Karpas-422 (cell line): ENCODE measurements around the gene TMEM63C. TPM values are rescaled to one million over a fixed set of nuclear protein-coding genes. Genes with fewer than 3 reads are reported as not detected.

Source experiments
- DNase-seq: peaks from one replicate; pipeline ENCODE4 v3.0.0-alpha.2; 2015
- H2AFZ ChIP-seq: fragments of 200-600 bp; sonication (generic); 2 replicates; pipeline ENCODE4 v1.6.1; 2014; ENCODE audit warnings: antibody characterized with exemption, low read length, mixed read lengths
- H3K27ac ChIP-seq: fragments of 200-600 bp; sonication (generic); 2 replicates; pipeline ENCODE4 v1.5.1; 2014; ENCODE audit warnings: mild to moderate bottlenecking, low read length, moderate library complexity
- H3K27me3 ChIP-seq: fragments of 200-600 bp; sonication (generic); 2 replicates; pipeline ENCODE4 v1.6.1; 2014; ENCODE audit warnings: low read length, mixed read lengths
- H3K36me3 ChIP-seq: fragments of 200-600 bp; sonication (generic); 2 replicates; pipeline ENCODE4 v1.6.1; 2014; ENCODE audit warnings: low read length, mixed read lengths; ENCODE audit not compliant: insufficient read depth
- H3K4me1 ChIP-seq: fragments of 200-600 bp; sonication (generic); 2 replicates; pipeline ENCODE4 v1.6.1; 2014; ENCODE audit warnings: mild to moderate bottlenecking, low read length, mixed read lengths
- H3K4me2 ChIP-seq: fragments of 200-600 bp; sonication (generic); 2 replicates; pipeline ENCODE4 v1.6.1; 2014; ENCODE audit warnings: low read length, low read depth, mild to moderate bottlenecking; ENCODE audit not compliant: poor library complexity, severe bottlenecking
- H3K4me3 ChIP-seq: fragments of 200-600 bp; sonication (generic); 2 replicates; pipeline ENCODE4 v1.5.1; 2014; ENCODE audit warnings: mild to moderate bottlenecking, antibody characterized with exemption, low read length, mixed read lengths
- H3K79me2 ChIP-seq: fragments of 200-600 bp; sonication (generic); 2 replicates; pipeline ENCODE4 v1.6.1; 2014; ENCODE audit warnings: mild to moderate bottlenecking, low read length, mixed read lengths
- H3K9ac ChIP-seq: fragments of 200-600 bp; sonication (generic); 2 replicates; pipeline ENCODE4 v1.6.0; 2014; ENCODE audit warnings: low read length
- H3K9me2 ChIP-seq: fragments of 200-600 bp; sonication (generic), shearing (Covaris generic); replicated peaks from 2 replicates; pipeline ENCODE4 v1.6.0; 2014; ENCODE audit warnings: mild to moderate bottlenecking, low read length, moderate library complexity; ENCODE audit not compliant: insufficient read depth
- H3K9me3 ChIP-seq: fragments of 300-700, 200-600 bp; sonication (generic); 2 replicates; pipeline ENCODE4 v1.6.1; 2014; ENCODE audit warnings: low read length, mixed read lengths
- H4K20me1 ChIP-seq: fragments of 200-600 bp; sonication (generic); 2 replicates; pipeline ENCODE4 v1.6.1; 2014; ENCODE audit warnings: mild to moderate bottlenecking, antibody characterized with exemption, low read length, low read depth; ENCODE audit not compliant: insufficient read depth
- total RNA-seq: library from RNA; depleted of rRNA; stranded (reverse); fragments of >200 nt; shearing (Covaris generic); gene quantifications from 2 replicates; pipeline ENCODE4 v1.2.3, GENCODE V29; 2014; ENCODE audit warnings: low replicate concordance

The TMEM63C gene
- total RNA-seq, 1 experiment from 2014 or later: 5.0 TPM

DNA sequence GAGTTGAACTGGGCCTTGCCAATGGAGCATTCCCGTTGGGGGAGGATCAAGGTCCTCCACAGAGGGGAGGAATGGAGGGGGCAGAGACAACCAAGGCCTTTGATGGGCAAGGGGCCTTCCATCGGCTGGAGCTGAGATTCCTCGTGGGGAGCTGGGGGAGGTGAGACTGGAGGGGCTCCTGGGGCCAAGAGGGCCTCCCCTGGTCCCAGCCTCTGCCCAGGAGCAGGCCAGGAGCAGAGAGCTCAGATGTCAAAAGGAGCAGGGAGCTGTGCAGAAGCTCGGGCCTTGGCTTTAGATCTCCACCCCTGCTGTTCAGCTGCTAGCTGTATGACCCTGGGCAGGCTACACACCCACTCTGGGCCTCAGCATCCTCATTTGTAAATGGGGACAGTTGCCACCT is 24.0 kb downstream of the TMEM63C start:
- H3K27ac ChIP-seq: no peak overlapping the region
- no peaks in the 10 kb centered on the region for H3K36me3 ChIP-seq
- no peaks in the 10 kb centered on the region for H3K9me2 ChIP-seq
- H3K9ac ChIP-seq: no peak overlapping the region
- H3K4me2 ChIP-seq: no peak overlapping the region
- H4K20me1 ChIP-seq: peaks cover 41% of the 10 kb centered on the region
- H3K79me2 ChIP-seq: no peaks in the 10 kb centered on the region
- H2AFZ ChIP-seq: no peak overlapping the region
- no peaks in the 10 kb centered on the region for H3K9me3 ChIP-seq
- no peak for DNase-seq
- H3K4me3 ChIP-seq: no peak overlapping the region
- no peaks in the 10 kb centered on the region for H3K4me1 ChIP-seq
- no peaks in the 10 kb centered on the region for H3K27me3 ChIP-seq

GRCh38 chr14:77206261-77206824 is 24.7 kb downstream of the TMEM63C start:
- Histone ChIP-seq H3K9ac (no peak overlapping the region), H3K27me3 (no peaks in the 10 kb centered on the region), H3K9me2 (no peaks in the 10 kb centered on the region), H2AFZ (no peak overlapping the region), H3K36me3 (no peaks in the 10 kb centered on the region), H4K20me1 (peaks cover 41% of the 10 kb centered on the region), H3K9me3 (no peaks in the 10 kb centered on the region), H3K4me1 (no peaks in the 10 kb centered on the region), H3K4me3 (no peak overlapping the region), H3K4me2 (no peak overlapping the region), H3K27ac (no peak overlapping the region), H3K79me2 (no peaks in the 10 kb centered on the region)
- DNase-seq: no peak

- no peak overlapping the region for H3K27ac ChIP-seq
- peaks cover 42% of the 10 kb centered on the region for H4K20me1 ChIP-seq
- no peaks in the 10 kb centered on the region for H3K9me3 ChIP-seq
- H3K27me3 ChIP-seq: no peaks in the 10 kb centered on the region
- no peak overlapping the region for H3K4me2 ChIP-seq
- no peaks in the 10 kb centered on the region for H3K79me2 ChIP-seq
- no peaks in the 10 kb centered on the region for H3K9me2 ChIP-seq
- H3K9ac ChIP-seq: no peak overlapping the region
- DNase-seq: peak; percentile 59
- no peaks in the 10 kb centered on the region for H3K4me1 ChIP-seq
- H2AFZ ChIP-seq: no peak overlapping the region
- no peak overlapping the region for H3K4me3 ChIP-seq
- H3K36me3 ChIP-seq: no peaks in the 10 kb centered on the region
Observed at GRCh38 chr14:77206877-77207389, 25.3 kb downstream of the TMEM63C start.

- Histone ChIP-seq H3K4me1 (no peaks in the 10 kb centered on the region), H3K4me3 (no peak overlapping the region), H3K27ac (no peak overlapping the region), H3K9ac (no peak overlapping the region), H3K9me2 (no peaks in the 10 kb centered on the region), H3K9me3 (no peaks in the 10 kb centered on the region), H2AFZ (no peak overlapping the region), H3K4me2 (no peak overlapping the region), H3K79me2 (no peaks in the 10 kb centered on the region), H4K20me1 (peaks cover 46% of the 10 kb centered on the region), H3K36me3 (no peaks in the 10 kb centered on the region), H3K27me3 (no peaks in the 10 kb centered on the region)
- peak; percentile 81 for DNase-seq
Observed at GRCh38 chr14:77208291-77208978, 26.8 kb downstream of the TMEM63C start.

DNA sequence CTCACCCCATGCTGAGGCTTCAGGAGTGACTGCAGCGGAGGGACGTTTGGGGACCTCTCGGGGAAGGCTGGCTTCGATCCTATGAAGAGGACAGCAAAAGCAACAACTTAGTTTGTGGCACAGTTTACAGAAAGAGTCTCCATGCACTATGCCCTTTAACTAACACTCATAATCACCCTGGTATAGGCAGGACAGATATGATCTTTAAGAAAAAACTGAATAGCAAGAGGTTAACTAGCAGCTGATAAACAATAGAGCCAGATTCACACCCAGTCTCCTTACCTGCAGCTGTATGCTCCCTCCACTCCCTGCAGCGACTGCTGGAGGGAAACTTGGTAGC is 27.4 kb downstream of the TMEM63C start:
- Histone ChIP-seq H3K9me2 (no peaks in the 10 kb centered on the region), H3K36me3 (no peaks in the 10 kb centered on the region), H3K4me3 (no peak overlapping the region), H3K9ac (no peak overlapping the region), H3K4me1 (no peaks in the 10 kb centered on the region), H4K20me1 (peaks cover 43% of the 10 kb centered on the region), H3K4me2 (no peak overlapping the region), H3K27ac (no peak overlapping the region), H3K79me2 (no peaks in the 10 kb centered on the region), H2AFZ (no peak overlapping the region), H3K9me3 (no peaks in the 10 kb centered on the region), H3K27me3 (no peaks in the 10 kb centered on the region)
- no peak for DNase-seq

GRCh38 chr14:77212097-77212870 is 30.7 kb downstream of the TMEM63C start:
- Histone ChIP-seq H3K36me3 (no peaks in the 10 kb centered on the region), H4K20me1 (peaks cover 28% of the 10 kb centered on the region), H3K4me1 (no peaks in the 10 kb centered on the region), H3K9me2 (no peaks in the 10 kb centered on the region), H2AFZ (no peak overlapping the region), H3K4me3 (no peak overlapping the region), H3K27me3 (no peaks in the 10 kb centered on the region), H3K9me3 (no peaks in the 10 kb centered on the region), H3K4me2 (no peak overlapping the region), H3K9ac (no peak overlapping the region), H3K27ac (no peak overlapping the region), H3K79me2 (no peaks in the 10 kb centered on the region)
- no peak for DNase-seq

DNA sequence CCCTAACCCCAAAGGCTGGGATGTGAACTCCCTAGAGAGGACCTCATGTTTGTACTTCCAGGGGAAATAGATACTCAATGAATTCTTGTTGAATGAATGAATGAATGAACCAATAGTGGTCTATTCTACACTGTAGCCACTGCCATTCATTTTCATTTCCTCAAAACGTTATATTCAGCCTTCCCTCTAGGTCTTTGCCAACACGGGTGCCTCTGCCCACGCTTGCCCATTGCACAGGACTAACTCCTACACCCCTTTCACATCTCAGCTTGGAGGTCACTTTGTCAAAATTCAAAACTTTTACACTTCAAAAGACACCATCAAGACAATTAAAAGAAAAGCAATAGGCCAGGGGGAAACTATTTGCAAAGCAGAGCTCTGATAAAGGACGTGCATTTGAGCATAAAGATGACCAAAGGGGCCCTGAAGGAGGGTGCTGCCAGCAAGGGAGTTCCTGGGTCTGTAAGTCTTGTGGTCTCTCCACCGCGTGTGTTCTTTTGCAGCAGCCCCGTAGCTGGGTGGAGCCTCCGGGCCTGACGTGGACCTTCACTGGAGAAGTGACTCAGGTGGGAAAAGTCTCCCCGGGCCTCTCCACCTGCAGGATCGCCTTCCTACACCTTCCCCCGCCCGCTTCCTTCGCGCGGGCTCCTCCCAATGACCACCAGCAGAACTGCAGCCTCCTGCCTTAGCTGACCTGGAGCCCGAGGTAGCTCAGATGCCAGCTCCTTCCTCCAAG is 31.5 kb downstream of the TMEM63C start:
- H3K4me3 ChIP-seq: no peak overlapping the region
- H3K79me2 ChIP-seq: no peaks in the 10 kb centered on the region
- no peaks in the 10 kb centered on the region for H3K9me2 ChIP-seq
- no peaks in the 10 kb centered on the region for H3K9me3 ChIP-seq
- no peaks in the 10 kb centered on the region for H3K4me1 ChIP-seq
- H3K4me2 ChIP-seq: no peak overlapping the region
- H3K27me3 ChIP-seq: no peaks in the 10 kb centered on the region
- no peak overlapping the region for H2AFZ ChIP-seq
- H3K27ac ChIP-seq: no peak overlapping the region
- H3K36me3 ChIP-seq: no peaks in the 10 kb centered on the region
- H4K20me1 ChIP-seq: peaks cover 20% of the 10 kb centered on the region
- DNase-seq: peak; percentile 89
- no peak overlapping the region for H3K9ac ChIP-seq

GRCh38 chr14:77213679-77214016 is 32.0 kb downstream of the TMEM63C start:
- H3K27me3 ChIP-seq: no peaks in the 10 kb centered on the region
- H3K27ac ChIP-seq: no peak overlapping the region
- no peaks in the 10 kb centered on the region for H3K4me1 ChIP-seq

More at GRCh38 chr14:77213679-77214016, 32.0 kb downstream of the TMEM63C start:
- Histone ChIP-seq H3K36me3 (no peaks in the 10 kb centered on the region), H3K9ac (no peak overlapping the region), H3K9me2 (no peaks in the 10 kb centered on the region), H3K4me2 (no peak overlapping the region), H3K9me3 (no peaks in the 10 kb centered on the region), H3K79me2 (no peaks in the 10 kb centered on the region), H2AFZ (no peak overlapping the region), H3K4me3 (no peak overlapping the region), H4K20me1 (peaks cover 20% of the 10 kb centered on the region)
- DNase-seq: no peak
